H54 (cell line): Measurements from ENCODE around the gene HDHD3.
"Not testable (repeated sequence)": the region's sequence is repeated elsewhere in the genome, so short reads cannot be mapped to it uniquely, and the experiment has no call there.

Experiments used
- DNase-seq: peaks from one replicate; pipeline ENCODE4 v3.0.0; 2011; ENCODE audit warnings: low spot score, mixed read lengths; ENCODE audit not compliant: insufficient read length
- FAIRE-seq: peaks from 3 replicates; lab custom pipeline; 2011; peaks lifted over from hg19 to GRCh38; lab: Jason Lieb, UNC
- POLR2A ChIP-seq: IDR thresholded peaks from 2 replicates; pipeline ENCODE4 v1.6.1; 2011; ENCODE audit warnings: low read depth, mild to moderate bottlenecking, low read length

The HDHD3 gene, protein sequence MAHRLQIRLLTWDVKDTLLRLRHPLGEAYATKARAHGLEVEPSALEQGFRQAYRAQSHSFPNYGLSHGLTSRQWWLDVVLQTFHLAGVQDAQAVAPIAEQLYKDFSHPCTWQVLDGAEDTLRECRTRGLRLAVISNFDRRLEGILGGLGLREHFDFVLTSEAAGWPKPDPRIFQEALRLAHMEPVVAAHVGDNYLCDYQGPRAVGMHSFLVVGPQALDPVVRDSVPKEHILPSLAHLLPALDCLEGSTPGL

DNA sequence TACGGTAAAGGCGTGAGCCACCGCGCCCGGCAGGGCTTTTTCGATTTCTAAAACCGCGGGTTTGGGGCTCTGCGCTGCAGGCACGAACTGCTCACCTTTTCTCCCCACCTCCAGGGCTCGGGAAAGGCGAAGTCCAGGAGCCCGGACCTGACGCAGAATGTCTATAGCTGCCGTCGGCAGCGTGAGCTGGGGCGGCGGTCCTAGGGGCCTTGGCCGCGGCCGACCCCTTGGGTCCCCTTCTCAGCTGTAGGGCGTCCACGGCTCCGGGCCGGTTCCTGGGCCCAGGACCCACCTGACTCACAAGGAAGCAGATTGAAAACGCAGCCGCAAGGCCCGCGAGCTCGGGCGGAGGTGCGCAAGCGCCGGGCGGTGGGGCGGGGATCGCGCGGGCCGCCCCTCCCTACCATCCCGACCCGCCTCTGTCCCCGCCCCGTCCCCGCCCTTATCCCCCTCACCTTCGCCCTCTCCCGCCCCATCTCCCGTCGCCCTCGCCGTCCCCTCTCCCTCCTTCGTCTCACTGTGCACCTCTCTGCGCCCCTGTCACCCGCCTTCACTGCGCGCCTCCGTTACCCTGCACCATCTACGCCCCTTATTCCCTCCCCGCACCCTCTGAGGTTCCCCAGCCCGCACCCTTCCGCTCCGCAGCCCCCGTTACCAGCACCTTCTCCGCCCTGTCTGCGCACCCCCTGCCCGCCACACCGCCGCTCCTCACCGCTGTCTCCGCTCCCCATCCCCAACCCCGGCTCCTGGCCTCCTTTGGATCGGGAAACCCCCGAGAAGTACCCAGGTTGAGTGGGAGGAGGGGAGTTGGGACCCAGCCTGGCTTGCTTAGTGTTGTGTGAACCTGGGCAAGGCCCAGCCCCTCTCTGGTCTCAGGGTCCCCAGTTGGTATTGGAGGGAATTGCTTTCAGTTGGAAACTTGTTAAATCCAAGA, at the start of gene HDHD3:
TSS of gene HDHD3 (minus strand) at position 353 of the 934 bp plus-strand sequence. CDS start 2,632 bp downstream, outside the sequence.
- peak; percentile 86 for DNase-seq
- 0 out of 2 replicates have a peak, but pooled peaks have one; percentile 47 for TF ChIP-seq POLR2A
- no peak for FAIRE-seq

GRCh38 chr9:113425072-113425471, 48.3 kb upstream of the HDHD3 start:
- DNase-seq = no peak
- no peak for FAIRE-seq
- no peak for TF ChIP-seq POLR2A

GRCh38 chr9:113421726-113422125, 44.9 kb upstream of the HDHD3 start:
- DNase-seq (no peak), FAIRE-seq (no peak)

DNA sequence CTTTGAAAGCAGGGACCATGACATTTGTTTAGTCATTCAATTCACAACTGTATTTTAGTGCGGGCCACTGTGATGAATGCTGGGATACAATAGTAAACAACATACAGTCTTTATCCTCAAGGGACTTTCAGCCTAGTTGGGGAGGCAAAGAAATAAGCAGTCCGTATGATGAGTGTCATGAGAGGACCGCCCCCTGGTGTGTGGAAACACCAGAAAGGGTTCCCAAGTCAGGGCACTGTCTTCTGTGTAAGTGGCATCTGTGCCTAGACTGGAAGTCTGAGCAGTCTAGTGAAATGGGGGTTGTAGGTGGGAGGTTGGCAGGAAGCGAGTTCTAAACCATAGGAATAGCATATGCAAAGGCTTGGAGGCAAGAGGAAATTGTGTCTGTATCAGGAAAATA, 40.6 kb upstream of the HDHD3 start:
- no peak for TF ChIP-seq POLR2A
- no peak for DNase-seq
- FAIRE-seq = no peak

More at GRCh38 chr9:113421726-113422125, 44.9 kb upstream of the HDHD3 start:
- no peak for TF ChIP-seq POLR2A

GRCh38 chr9:113416149-113416721, 39.4 kb upstream of the HDHD3 start:
- no peak for TF ChIP-seq POLR2A
- FAIRE-seq (no peak), DNase-seq (no peak)

DNA sequence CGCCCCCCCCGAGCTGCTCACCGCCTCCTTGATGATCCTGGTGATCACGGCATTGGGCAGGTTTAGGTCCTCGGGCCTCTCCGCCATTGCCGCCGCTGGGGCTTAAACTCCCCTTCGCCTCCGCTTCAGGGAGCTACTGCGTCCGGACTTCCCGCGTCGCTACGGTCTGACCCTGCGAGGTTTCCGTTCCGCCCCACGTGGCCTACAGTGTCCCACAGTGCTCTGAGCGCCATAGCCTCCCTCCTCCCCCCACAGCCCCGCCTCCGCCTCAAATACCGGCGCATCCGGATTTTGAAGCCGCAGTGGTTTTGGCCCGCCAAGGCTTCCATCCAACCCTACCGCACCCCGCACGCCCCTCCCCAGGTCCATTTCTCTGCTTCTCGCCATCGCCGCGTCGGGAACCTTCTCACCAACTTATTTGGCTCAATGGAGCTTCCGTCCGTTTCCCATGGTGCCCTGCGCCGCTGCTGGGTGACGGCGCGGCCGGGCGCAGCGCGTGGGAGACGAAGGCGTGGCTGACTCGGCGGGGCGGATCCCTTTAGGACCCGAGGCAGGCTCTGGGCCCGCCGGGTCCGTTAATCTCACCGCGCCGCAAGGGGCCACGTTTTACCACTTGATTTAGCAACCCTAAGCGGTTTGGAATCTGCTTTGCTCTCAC, 33.5 kb upstream of the HDHD3 start, which contains the start of the genes C9orf43 and POLE3:
TSS of gene C9orf43 (plus strand) at position 541 of the 658 bp plus-strand sequence. CDS start 2,747 bp downstream, outside the sequence.
TSS of gene POLE3 (minus strand) at position 469 of the 658 bp plus-strand sequence. CDS start at position 87, 382 bp downstream.
- DNase-seq (peak; percentile 84), FAIRE-seq (peak; percentile 79)
- TF ChIP-seq POLR2A = peak; percentile 55

- DNase-seq (no peak), FAIRE-seq (no peak)
- TF ChIP-seq POLR2A = no peak
These were observed 33.1 kb upstream of the HDHD3 start for GRCh38 chr9:113409883-113410206.

GRCh38 chr9:113409481-113409880, 32.7 kb upstream of the HDHD3 start:
- no peak for TF ChIP-seq POLR2A
- FAIRE-seq = no peak
- no peak for DNase-seq

DNA sequence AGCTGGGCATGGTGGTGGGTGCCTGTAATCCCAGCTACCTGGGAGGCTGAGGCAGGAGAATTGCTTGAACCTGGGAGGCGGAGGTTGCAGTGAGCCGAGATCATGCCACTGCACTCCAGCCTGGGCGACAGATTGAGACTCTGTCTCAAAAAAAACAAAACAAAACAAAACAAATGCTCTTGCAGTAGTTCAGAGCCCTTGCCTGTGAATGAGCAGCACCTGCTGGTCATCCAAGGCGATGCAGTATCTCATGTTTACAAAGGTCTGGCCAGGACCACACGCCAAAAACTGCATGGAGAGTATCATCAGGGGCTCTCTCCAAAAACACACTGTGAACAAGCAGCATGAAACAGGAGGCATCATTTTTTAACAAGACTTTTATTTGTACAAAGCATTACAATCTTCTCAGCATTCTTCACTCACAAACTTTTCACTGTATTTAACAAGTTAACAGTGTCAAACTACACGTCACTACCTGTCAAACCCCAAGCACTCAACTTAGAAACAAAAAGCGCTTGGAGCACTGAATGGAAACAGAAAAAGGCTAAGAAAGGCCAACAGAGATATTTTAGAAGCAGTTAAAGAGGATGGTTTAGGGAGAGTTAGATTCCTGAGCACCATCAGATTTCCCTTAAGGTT, 30.2 kb upstream of the HDHD3 start:
- peak; percentile 47 for DNase-seq
- peak; percentile 23 for FAIRE-seq

GRCh38 chr9:113406353-113406752, 29.6 kb upstream of the HDHD3 start:
- not testable (repeated sequence) for FAIRE-seq, DNase-seq

DNA sequence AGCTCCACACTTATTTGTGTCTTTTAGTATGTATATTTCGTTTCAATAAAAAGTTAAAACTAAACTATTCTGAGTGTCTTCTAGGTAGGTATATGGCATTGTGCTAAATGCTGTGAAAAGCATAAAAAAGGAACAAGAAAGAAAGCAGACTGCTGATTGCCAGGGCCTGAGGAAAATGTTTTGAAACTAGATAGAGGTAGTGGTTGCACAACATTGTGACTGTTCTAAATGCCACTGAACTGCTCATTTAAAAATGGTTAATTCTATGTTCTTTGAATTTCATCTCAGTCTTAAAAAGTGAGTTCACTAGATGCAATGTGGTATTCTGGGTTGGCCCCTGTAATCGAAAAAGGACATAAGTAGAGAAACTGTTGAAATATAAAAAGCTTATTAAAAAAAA, 26.9 kb upstream of the HDHD3 start:
- TF ChIP-seq POLR2A = no peak
- FAIRE-seq = no peak
- no peak for DNase-seq

DNA sequence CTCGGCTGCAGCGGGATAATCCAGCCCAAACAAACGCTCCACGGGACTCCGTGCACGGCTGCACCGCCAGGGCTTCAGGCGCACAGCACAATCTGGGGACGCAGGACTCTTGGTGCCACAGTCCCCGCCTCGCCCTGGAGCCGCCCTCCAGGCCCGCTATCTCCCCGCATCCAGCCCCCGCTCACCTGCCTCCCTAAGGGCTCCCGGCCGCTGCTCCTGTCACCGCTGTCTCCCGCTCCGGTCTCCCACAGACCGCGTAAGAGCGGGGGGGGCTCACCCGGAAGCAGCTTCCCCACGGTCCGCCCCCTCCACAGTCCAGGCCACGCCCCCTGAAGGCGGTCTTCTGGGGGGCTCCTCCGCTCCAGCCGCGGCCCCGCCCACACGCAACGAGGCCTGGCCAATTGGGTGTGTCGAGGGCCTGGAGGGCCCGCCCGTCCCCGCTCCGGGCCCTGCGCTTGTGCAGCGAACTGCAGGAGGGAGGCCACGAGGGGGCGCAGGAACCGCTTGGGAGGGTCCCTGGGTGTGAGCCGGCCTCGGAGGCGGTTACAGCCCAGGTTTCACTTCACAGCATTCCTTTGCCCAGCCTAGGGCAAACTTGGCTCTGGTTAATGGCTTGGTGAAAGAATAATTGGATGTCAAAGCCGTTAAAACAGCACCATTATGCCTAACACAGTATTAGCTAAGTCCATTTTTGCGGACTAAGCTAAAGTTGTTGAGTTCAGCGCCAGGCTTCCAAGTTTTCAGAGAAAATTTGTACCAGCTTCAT, 24.4 kb upstream of the HDHD3 start, which contains the start of gene ALAD:
TSS of gene ALAD (minus strand) at position 258 of the 766 bp plus-strand sequence. CDS start 7,725 bp downstream, outside the sequence.
- FAIRE-seq (peak; percentile 98), DNase-seq (peak; percentile 93)
- peak; percentile 56 for TF ChIP-seq POLR2A

DNA sequence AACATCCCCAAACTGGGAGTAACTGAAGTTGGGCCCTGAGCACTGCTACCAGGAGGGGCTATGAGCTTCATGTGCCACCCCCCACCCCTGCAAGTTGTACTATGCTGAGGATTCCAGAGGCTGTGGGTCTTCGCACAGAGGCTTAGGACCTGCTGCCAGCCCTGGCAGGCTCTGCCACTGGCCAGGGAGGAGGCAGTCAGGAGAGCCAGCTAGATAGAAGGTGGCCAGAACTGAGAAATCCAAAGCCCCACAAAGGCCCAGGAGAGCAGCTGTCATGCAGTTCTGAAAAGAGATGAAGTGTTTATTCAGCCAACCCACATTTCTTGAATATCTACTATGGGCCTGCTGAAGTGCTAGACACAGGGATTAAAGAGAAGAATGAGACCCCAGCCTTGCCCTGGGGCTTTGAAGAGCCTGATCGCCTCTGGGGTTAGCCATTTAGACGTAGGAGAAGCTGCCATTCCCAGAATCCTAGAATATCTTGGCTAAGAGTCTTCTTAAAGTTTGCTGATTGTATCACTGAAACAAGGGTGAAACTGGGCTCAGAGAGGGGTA, 22.9 kb upstream of the HDHD3 start:
- FAIRE-seq = no peak
- no peak for TF ChIP-seq POLR2A
- DNase-seq = no peak
